ENCODE results near the gene MED7.

DNA sequence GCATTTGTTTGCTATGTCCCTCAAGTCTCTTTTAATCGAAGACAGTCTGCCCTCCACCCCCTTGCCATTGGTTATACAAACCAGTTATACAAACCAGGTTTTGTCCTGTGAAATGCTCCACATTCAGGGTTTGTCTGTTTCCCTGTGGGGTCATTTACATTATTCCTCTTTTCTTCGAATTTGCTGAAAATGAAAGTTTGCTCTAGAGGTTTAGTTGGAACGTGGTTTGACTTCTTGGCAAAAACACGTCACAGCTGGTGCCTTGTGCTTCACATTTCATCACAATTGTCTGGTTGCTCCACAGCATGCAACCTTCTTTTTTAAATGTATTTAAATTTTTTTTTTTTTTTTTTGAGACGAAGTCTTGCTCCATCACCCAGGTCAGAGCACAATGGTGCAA is 29.7 kb downstream of the MED7 start:
- TF ChIP-seq, protein P1, sequence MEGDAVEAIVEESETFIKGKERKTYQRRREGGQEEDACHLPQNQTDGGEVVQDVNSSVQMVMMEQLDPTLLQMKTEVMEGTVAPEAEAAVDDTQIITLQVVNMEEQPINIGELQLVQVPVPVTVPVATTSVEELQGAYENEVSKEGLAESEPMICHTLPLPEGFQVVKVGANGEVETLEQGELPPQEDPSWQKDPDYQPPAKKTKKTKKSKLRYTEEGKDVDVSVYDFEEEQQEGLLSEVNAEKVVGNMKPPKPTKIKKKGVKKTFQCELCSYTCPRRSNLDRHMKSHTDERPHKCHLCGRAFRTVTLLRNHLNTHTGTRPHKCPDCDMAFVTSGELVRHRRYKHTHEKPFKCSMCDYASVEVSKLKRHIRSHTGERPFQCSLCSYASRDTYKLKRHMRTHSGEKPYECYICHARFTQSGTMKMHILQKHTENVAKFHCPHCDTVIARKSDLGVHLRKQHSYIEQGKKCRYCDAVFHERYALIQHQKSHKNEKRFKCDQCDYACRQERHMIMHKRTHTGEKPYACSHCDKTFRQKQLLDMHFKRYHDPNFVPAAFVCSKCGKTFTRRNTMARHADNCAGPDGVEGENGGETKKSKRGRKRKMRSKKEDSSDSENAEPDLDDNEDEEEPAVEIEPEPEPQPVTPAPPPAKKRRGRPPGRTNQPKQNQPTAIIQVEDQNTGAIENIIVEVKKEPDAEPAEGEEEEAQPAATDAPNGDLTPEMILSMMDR (IDR thresholded peaks at IDR 0.05) = no peak
- TF ChIP-seq POLR2A (IDR thresholded peaks at IDR 0.05) = no peak

All from adrenal gland (tissue), 5 donors.